Keratinocyte (primary cell): ENCODE data around the gene TPPP2. TPM values are rescaled to one million over a fixed set of nuclear protein-coding genes. Genes with fewer than 3 reads are reported as not detected.

Experiments
- DNase-seq: peaks from one replicate; pipeline ENCODE4 v3.0.0-alpha.2; 2011; ENCODE audit warnings: low read depth, missing footprints, low spot score
- FAIRE-seq: peaks from 2 replicates; lab custom pipeline; 2011; peaks lifted over from hg19 to GRCh38; lab: Jason Lieb, UNC
- H2AFZ ChIP-seq: 2 replicates; pipeline ENCODE4 v1.6.0; 2012; ENCODE audit warnings: low read length, control low read depth, inconsistent platforms; ENCODE audit not compliant: control insufficient read depth
- H3K27ac ChIP-seq: 2 replicates; pipeline ENCODE4 v1.5.1; 2011; ENCODE audit warnings: low read length; ENCODE audit not compliant: control insufficient read depth, insufficient read depth
- H3K27me3 ChIP-seq: 3 replicates; pipeline ENCODE4 v1.6.0; 2011; ENCODE audit warnings: low read length; ENCODE audit not compliant: control insufficient read depth, insufficient read depth; ENCODE audit errors: extremely low read depth
- H3K36me3 ChIP-seq, 2 experiments: 2 replicates in 1 of 2; 3 replicates in 1 of 2; pipeline ENCODE4 v1.5.1; 2011; ENCODE audit warnings: low read length in 2 of 2, mild to moderate bottlenecking in 1 of 2; ENCODE audit not compliant: control insufficient read depth in 2 of 2, insufficient read depth in 2 of 2; ENCODE audit errors: extremely low read depth in 1 of 2
- H3K4me1 ChIP-seq: 3 replicates; pipeline ENCODE4 v1.5.1; 2011; ENCODE audit warnings: low read length; ENCODE audit not compliant: control insufficient read depth, insufficient read depth; ENCODE audit errors: extremely low read depth
- H3K4me2 ChIP-seq: 3 replicates; pipeline ENCODE4 v1.6.0; 2011; ENCODE audit warnings: low read depth, low read length; ENCODE audit not compliant: control insufficient read depth, insufficient read depth; ENCODE audit errors: extremely low read depth
- H3K4me3 ChIP-seq, 3 experiments: fragments of 200-600 bp in 1 of 3; sonication (generic) in 1 of 3; 2 replicates in 2 of 3; 3 replicates in 1 of 3; pipeline ENCODE4 v1.5.1; 2011 to 2016; ENCODE audit warnings: low read length in 3 of 3, mild to moderate bottlenecking in 3 of 3, control low read depth in 2 of 3, inconsistent platforms in 1 of 3, low read depth in 1 of 3, mixed read lengths in 1 of 3, mixed run types in 1 of 3, moderate library complexity in 1 of 3; ENCODE audit not compliant: control insufficient read depth in 2 of 3, insufficient read depth in 2 of 3; ENCODE audit errors: extremely low read depth in 1 of 3
- H3K79me2 ChIP-seq: 2 replicates; pipeline ENCODE4 v1.6.0; 2012; ENCODE audit warnings: low read length; ENCODE audit not compliant: control insufficient read depth, insufficient read depth
- H3K9ac ChIP-seq: 3 replicates; pipeline ENCODE4 v1.6.0; 2011; ENCODE audit warnings: low read length; ENCODE audit not compliant: control insufficient read depth, insufficient read depth; ENCODE audit errors: extremely low read depth
- H3K9me1 ChIP-seq: 3 replicates; pipeline ENCODE4 v1.6.0; 2011; ENCODE audit warnings: low read length; ENCODE audit not compliant: control insufficient read depth, insufficient read depth; ENCODE audit errors: extremely low read depth
- H3K9me3 ChIP-seq: 2 replicates; pipeline ENCODE4 v1.5.1; 2012; ENCODE audit warnings: low read depth, low read length; ENCODE audit not compliant: control insufficient read depth
- H4K20me1 ChIP-seq: 3 replicates; pipeline ENCODE4 v1.6.0; 2011; ENCODE audit warnings: low read length; ENCODE audit not compliant: control insufficient read depth, insufficient read depth; ENCODE audit errors: extremely low read depth
- EZH2 ChIP-seq: IDR thresholded peaks from one replicate; pipeline ENCODE4 v1.6.1; 2012; ENCODE audit warnings: inconsistent platforms, mild to moderate bottlenecking, low read length, moderate library complexity
- dilution Hi-C: fragments of 300-500 bp; cut with MboI; formaldehyde crosslinking; loops from one replicate; pipeline ENCODE4 v1.7.0; 2020; ENCODE audit warnings: low sequenced_read_pairs; ENCODE audit not compliant: extremely low pct_ligation_motif_present
- polyA plus RNA-seq, 5 experiments: library from polyadenylated mRNA; depleted of rRNA in 3 of 5; stranded (reverse) in 3 of 5; stranded (forward) in 1 of 5; unstranded in 1 of 5; fragments of >200 nt; gene quantifications; 1 replicate in 1 of 5; 2 replicates in 3 of 5; 3 replicates in 1 of 5; pipeline versions ENCODE4 v1.2.1 to v1.2.3, GENCODE V29; 2011 to 2012; ENCODE audit warnings: missing spikeins in 2 of 5, low read depth in 1 of 5, low replicate concordance in 1 of 5
- TF ChIP-seq, protein P1 (sequence below), 3 experiments: IDR thresholded peaks in 1 of 3; conservative IDR thresholded peaks in 1 of 3; optimal IDR thresholded peaks in 1 of 3; 2 replicates in 2 of 3; 3 replicates in 1 of 3; pipeline versions ENCODE3 to v1.5.1; 2011; ENCODE audit warnings: low read length in 3 of 3, mild to moderate bottlenecking in 3 of 3, moderate library complexity in 2 of 3, control low read depth in 1 of 3, inconsistent platforms in 1 of 3; ENCODE audit not compliant: insufficient read depth in 2 of 3; ENCODE audit errors: extremely low read depth in 1 of 3

The TPPP2 gene
- polyA plus RNA-seq, 1 donor (not counting 4 experiments of a cell fraction or from before 2014, with no cell fraction given) = not detected

DNA sequence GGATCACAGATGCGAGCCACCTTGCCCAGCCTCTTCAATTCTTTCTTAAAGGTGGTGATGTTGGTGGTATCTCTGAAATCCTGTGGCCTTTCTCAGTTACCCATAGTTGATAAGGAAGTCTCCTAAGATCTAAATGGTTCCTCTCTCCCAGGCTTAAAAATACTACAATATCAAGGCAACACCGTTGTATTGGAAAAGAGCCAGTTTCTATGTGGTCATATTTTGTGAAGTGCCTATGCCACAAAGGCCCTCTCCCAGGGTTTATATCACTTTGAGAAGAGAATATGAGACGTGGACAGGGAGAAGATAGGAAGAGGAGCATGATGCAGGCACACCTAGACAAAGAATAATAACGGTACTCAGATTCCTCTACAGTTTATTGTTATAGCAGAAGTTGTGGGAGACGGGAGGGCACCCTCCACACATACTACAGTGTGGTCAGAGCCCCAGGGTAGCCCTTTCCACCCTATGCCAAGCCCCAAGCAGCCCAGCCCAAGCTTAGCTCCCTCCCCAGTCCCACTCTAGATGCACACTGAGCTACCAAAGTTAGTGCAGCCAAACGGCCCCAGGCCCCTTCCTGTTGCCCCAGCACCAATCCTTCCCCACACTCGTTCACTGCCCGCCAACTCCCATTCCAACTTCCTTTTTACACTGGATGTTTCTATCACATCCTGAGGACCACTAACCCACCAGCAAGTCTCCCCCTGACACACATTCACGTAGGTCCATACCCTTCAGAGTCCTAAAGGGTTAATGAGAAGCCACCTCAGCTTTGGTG lies 13.4 kb upstream of the TPPP2 start:
- Histone ChIP-seq H3K36me3 (no peaks in the 10 kb centered on the region), H3K9me3 (no peaks in the 10 kb centered on the region), H3K4me2 (no peak overlapping the region), H3K79me2 (no peaks in the 10 kb centered on the region), H3K4me1 (no peaks in the 10 kb centered on the region), H3K27ac (no peak overlapping the region), H2AFZ (no peak overlapping the region), H3K9ac (no peak overlapping the region), H3K4me3 (no peak overlapping the region), H3K9me1 (no peaks in the 10 kb centered on the region), H3K27me3 (no peaks in the 10 kb centered on the region), H4K20me1 (no peaks in the 10 kb centered on the region)
- TF ChIP-seq, protein P1, sequence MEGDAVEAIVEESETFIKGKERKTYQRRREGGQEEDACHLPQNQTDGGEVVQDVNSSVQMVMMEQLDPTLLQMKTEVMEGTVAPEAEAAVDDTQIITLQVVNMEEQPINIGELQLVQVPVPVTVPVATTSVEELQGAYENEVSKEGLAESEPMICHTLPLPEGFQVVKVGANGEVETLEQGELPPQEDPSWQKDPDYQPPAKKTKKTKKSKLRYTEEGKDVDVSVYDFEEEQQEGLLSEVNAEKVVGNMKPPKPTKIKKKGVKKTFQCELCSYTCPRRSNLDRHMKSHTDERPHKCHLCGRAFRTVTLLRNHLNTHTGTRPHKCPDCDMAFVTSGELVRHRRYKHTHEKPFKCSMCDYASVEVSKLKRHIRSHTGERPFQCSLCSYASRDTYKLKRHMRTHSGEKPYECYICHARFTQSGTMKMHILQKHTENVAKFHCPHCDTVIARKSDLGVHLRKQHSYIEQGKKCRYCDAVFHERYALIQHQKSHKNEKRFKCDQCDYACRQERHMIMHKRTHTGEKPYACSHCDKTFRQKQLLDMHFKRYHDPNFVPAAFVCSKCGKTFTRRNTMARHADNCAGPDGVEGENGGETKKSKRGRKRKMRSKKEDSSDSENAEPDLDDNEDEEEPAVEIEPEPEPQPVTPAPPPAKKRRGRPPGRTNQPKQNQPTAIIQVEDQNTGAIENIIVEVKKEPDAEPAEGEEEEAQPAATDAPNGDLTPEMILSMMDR (optimal IDR thresholded peaks at IDR 0.05 in 1 of 3, IDR thresholded peaks at IDR 0.05 in 1 of 3, conservative IDR thresholded peaks at IDR 0.05 in 1 of 3; ENCODE audit: extremely low read depth in 1 of 3, insufficient read depth in 2 of 3, low read length in 3 of 3) = no peak
- TF ChIP-seq EZH2 = no peak
- dilution Hi-C loops = no loop called here
- DNase-seq (no peak), FAIRE-seq (no peak)

DNA sequence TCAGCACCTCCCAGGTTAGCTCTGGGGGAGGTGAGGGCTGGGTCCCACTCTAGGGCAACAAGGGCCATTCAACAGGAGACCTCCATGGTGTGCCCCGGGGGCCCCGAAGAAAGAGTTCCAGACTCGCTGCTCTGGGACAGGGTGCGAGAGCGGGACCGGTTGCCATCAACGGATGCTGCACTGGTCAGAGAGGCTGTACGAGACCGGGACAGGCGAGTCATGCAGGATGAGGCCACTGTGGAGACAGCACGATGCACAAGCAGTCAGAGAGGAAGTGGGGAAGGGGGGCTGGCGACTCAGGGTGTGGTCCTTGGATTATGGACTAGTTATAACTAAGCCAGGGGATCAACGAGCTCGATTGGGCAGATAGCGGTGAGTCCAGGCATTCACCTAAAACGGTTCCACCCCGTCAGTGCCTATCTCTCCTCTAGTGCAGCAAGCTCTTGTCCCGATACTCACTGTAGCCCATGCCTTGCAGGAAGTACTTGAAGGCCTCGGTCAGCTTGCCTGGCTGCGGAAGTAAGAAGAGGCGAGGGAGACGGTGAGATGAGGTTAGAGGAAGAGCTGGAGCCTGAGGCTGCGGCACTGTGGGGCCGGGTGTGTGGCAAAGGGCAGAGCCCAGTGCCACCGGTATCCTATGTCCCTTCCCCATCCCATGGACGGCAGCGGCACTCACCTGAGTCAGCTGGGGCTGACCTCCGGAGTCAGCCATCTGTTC lies 12.3 kb upstream of the TPPP2 start:
- no peak overlapping the region for H3K4me3 ChIP-seq
- no peaks in the 10 kb centered on the region for H3K36me3 ChIP-seq
- no peak for DNase-seq
- no peak overlapping the region for H3K27ac ChIP-seq
- H3K9me1 ChIP-seq = no peaks in the 10 kb centered on the region
- H3K79me2 ChIP-seq = no peaks in the 10 kb centered on the region
- no peak overlapping the region for H3K9ac ChIP-seq
- H3K9me3 ChIP-seq = no peaks in the 10 kb centered on the region
- no peak for FAIRE-seq
- no peaks in the 10 kb centered on the region for H4K20me1 ChIP-seq
- H2AFZ ChIP-seq = no peak overlapping the region
- no peak for TF ChIP-seq EZH2
- TF ChIP-seq, protein P1 (optimal IDR thresholded peaks at IDR 0.05 in 1 of 3, IDR thresholded peaks at IDR 0.05 in 1 of 3, conservative IDR thresholded peaks at IDR 0.05 in 1 of 3; ENCODE audit: extremely low read depth in 1 of 3, insufficient read depth in 2 of 3, low read length in 3 of 3) = no peak
- H3K4me1 ChIP-seq = no peaks in the 10 kb centered on the region
- H3K27me3 ChIP-seq = no peaks in the 10 kb centered on the region
- no peak overlapping the region for H3K4me2 ChIP-seq
- dilution Hi-C loops = no loop called here
